SU-DHL-6 (cell line): Measurements from ENCODE around the gene COX14.

Experiments used
- H2AFZ ChIP-seq: fragments of 200-600 bp; sonication (generic); 2 replicates; pipeline ENCODE4 v1.6.1; 2014; ENCODE audit warnings: low read depth, mild to moderate bottlenecking, moderate library complexity, mixed read lengths, antibody characterized with exemption, low read length; ENCODE audit not compliant: severe bottlenecking
- H3F3A ChIP-seq: fragments of 200-600 bp; shearing (Covaris generic); 2 replicates; pipeline ENCODE4 v1.6.0; 2016; ENCODE audit warnings: antibody characterized with exemption, mild to moderate bottlenecking; ENCODE audit not compliant: insufficient read depth
- H3K27ac ChIP-seq: fragments of 200-600 bp; sonication (generic); 2 replicates; pipeline ENCODE4 v1.5.1; 2016; ENCODE audit warnings: low read depth, mild to moderate bottlenecking, low read length, moderate library complexity, mixed read lengths
- H3K27me3 ChIP-seq: fragments of 200-600 bp; sonication (generic), shearing (Covaris generic); 2 replicates; pipeline ENCODE4 v1.6.0; 2014; ENCODE audit warnings: mild to moderate bottlenecking, low read length
- H3K36me3 ChIP-seq: fragments of 200-600 bp; sonication (generic); 2 replicates; pipeline ENCODE4 v1.6.1; 2014; ENCODE audit warnings: mild to moderate bottlenecking, low read length, mixed read lengths
- H3K4me2 ChIP-seq: fragments of 300-600, 200-600 bp; shearing (Covaris generic), sonication (generic); 2 replicates; pipeline ENCODE4 v1.6.0; 2014; ENCODE audit warnings: low read length, low read depth, mild to moderate bottlenecking; ENCODE audit not compliant: poor library complexity, severe bottlenecking
- H3K4me3 ChIP-seq: fragments of 200-600 bp; sonication (generic); 2 replicates; pipeline ENCODE4 v1.5.1; 2014; ENCODE audit warnings: antibody characterized with exemption, low read length, mild to moderate bottlenecking, mixed read lengths; ENCODE audit not compliant: insufficient read depth, poor library complexity, severe bottlenecking
- H3K79me2 ChIP-seq: fragments of 200-600 bp; sonication (generic); 2 replicates; pipeline ENCODE4 v1.6.1; 2014; ENCODE audit warnings: mild to moderate bottlenecking, low read length, moderate library complexity; ENCODE audit not compliant: insufficient read depth
- H3K9ac ChIP-seq: fragments of 200-600 bp; sonication (generic); 2 replicates; pipeline ENCODE4 v1.7.0; 2014; ENCODE audit warnings: mild to moderate bottlenecking, low read length
- H3K9me2 ChIP-seq: fragments of 200-600 bp; sonication (generic); replicated peaks from 2 replicates; pipeline ENCODE4 v1.6.1; 2014; ENCODE audit warnings: low read length; ENCODE audit not compliant: insufficient read depth
- H3K9me3 ChIP-seq: fragments of 200-600 bp; sonication (generic); 2 replicates; pipeline ENCODE4 v1.6.1; 2014; ENCODE audit warnings: low read length, mixed read lengths; ENCODE audit not compliant: insufficient read depth
- H4K20me1 ChIP-seq: fragments of 200-600 bp; sonication (generic); 2 replicates; pipeline ENCODE4 v1.6.1; 2014; ENCODE audit warnings: low read depth, mild to moderate bottlenecking, antibody characterized with exemption, low read length, moderate library complexity, mixed read lengths
- EZH2phosphoT487 ChIP-seq: fragments of 200-600 bp; sonication (generic), shearing (Covaris generic); conservative IDR thresholded peaks from 2 replicates; pipeline ENCODE4 v1.6.1; 2018; ENCODE audit warnings: mild to moderate bottlenecking, antibody characterized with exemption, low read length, moderate library complexity, mixed read lengths
- TF ChIP-seq, protein P1 (sequence below): fragments of 200-600 bp; sonication (generic); IDR thresholded peaks from one replicate; pipeline ENCODE4 v1.5.1; 2017; ENCODE audit warnings: antibody characterized with exemption, mild to moderate bottlenecking, low read length, moderate library complexity; ENCODE audit not compliant: insufficient read depth, poor library complexity, severe bottlenecking

COX14 gene

GRCh38 chr12:50111693-50112455, at the start of gene COX14:
Gene COX14 (plus strand): TSS chr12:50112236. CDS start chr12:50120044, 7,808 bp downstream.
- Histone ChIP-seq H3K36me3 (no peaks in the 10 kb centered on the region), H3K4me2 (peak within 1 kb of the TSS; percentile 67), H3K27me3 (no peaks in the 10 kb centered on the region), H3F3A (no peaks in the 10 kb centered on the region), H2AFZ (peak within 1 kb of the TSS; percentile 95), H3K9ac (peak within 1 kb of the TSS; percentile 71), H3K79me2 (peaks cover 44% of the 10 kb centered on the region), H3K9me2 (no peaks in the 10 kb centered on the region), H3K27ac (peak within 1 kb of the TSS; percentile 53), H3K9me3 (no peaks in the 10 kb centered on the region), H4K20me1 (no peaks in the 10 kb centered on the region), H3K4me3 (peak within 1 kb of the TSS; percentile 59)
- TF ChIP-seq, protein P1, sequence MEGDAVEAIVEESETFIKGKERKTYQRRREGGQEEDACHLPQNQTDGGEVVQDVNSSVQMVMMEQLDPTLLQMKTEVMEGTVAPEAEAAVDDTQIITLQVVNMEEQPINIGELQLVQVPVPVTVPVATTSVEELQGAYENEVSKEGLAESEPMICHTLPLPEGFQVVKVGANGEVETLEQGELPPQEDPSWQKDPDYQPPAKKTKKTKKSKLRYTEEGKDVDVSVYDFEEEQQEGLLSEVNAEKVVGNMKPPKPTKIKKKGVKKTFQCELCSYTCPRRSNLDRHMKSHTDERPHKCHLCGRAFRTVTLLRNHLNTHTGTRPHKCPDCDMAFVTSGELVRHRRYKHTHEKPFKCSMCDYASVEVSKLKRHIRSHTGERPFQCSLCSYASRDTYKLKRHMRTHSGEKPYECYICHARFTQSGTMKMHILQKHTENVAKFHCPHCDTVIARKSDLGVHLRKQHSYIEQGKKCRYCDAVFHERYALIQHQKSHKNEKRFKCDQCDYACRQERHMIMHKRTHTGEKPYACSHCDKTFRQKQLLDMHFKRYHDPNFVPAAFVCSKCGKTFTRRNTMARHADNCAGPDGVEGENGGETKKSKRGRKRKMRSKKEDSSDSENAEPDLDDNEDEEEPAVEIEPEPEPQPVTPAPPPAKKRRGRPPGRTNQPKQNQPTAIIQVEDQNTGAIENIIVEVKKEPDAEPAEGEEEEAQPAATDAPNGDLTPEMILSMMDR: no peak
- no peak for TF ChIP-seq EZH2phosphoT487

DNA sequence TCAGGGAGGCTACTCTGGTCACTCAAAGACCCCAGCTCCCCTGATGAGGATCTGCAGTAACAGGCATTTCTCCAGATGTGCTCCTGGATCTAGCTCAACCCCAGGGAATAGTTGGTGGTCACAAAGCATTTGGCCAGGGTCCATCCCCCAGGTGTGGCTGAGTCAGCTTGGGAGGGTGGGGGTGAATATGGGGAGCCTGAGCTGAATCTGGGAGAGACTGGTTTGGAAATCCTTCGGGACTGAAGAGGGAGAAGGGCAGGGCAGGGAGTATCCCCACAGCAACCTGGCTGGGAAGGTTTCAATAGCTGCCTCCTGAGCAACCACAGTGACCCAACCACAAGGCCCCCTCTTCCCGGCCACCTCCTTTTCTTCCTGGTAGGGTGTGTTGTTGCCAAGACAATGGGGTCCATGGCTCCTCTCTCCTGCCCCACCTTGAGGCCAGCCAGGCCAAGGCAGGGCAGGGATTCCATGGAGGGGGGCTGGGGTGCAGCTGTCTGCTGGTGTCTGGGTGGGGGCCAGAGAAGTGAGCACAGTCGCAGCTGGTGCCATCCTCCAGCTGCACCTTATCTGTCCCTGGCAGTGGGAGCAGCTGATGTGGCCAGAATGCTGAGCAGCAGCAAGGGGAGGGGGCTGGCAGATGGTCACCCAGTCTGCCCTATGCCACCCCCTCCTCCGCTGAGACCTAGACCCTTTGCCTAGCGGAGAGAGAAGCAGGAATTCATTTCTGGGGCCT, 49.1 kb upstream of the COX14 start:
- no peaks in the 10 kb centered on the region for H3F3A ChIP-seq

GRCh38 chr12:50065726-50066310, 46.2 kb upstream of the COX14 start:
- H3K36me3 ChIP-seq: no peaks in the 10 kb centered on the region
- no peak overlapping the region for H3K27ac ChIP-seq
- H3K9me3 ChIP-seq: no peaks in the 10 kb centered on the region
- H2AFZ ChIP-seq: no peak overlapping the region
- no peaks in the 10 kb centered on the region for H3K9me2 ChIP-seq
- no peaks in the 10 kb centered on the region for H3K79me2 ChIP-seq
- no peak for TF ChIP-seq EZH2phosphoT487
- TF ChIP-seq, protein P1: no peak
- H3K27me3 ChIP-seq: no peaks in the 10 kb centered on the region
- no peaks in the 10 kb centered on the region for H3F3A ChIP-seq
- no peak overlapping the region for H3K4me2 ChIP-seq
- H3K9ac ChIP-seq: no peak overlapping the region
- no peaks in the 10 kb centered on the region for H4K20me1 ChIP-seq
- no peak overlapping the region for H3K4me3 ChIP-seq

More for the DNA sequence above, 49.1 kb upstream of the COX14 start:
- Histone ChIP-seq H3K9me2 (no peaks in the 10 kb centered on the region), H3K4me2 (no peak overlapping the region), H4K20me1 (no peaks in the 10 kb centered on the region), H2AFZ (no peak overlapping the region), H3K9me3 (no peaks in the 10 kb centered on the region), H3K27me3 (no peaks in the 10 kb centered on the region), H3K79me2 (no peaks in the 10 kb centered on the region), H3K9ac (no peak overlapping the region), H3K36me3 (no peaks in the 10 kb centered on the region), H3K27ac (no peak overlapping the region), H3K4me3 (no peak overlapping the region)
- no peak for TF ChIP-seq EZH2phosphoT487
- TF ChIP-seq, protein P1: no peak
